Duodenal mucosa (tissue), 2 donors: Measurements from ENCODE around the gene TXNDC15.

ENCODE experiments used
- H3K27ac ChIP-seq: one replicate; pipeline ENCODE4 v1.7.0; 2013; ENCODE audit warnings: low read depth, low read length
- H3K27me3 ChIP-seq, 2 donors: one replicate each; pipeline ENCODE4 v1.7.0; 2013; ENCODE audit warnings: low read length in 2 of 2, control low read depth in 1 of 2; ENCODE audit not compliant: insufficient read depth in 2 of 2, control insufficient read depth in 1 of 2
- H3K36me3 ChIP-seq, 2 donors: one replicate each; pipeline ENCODE4 v1.7.0; 2013; ENCODE audit warnings: low read length in 2 of 2, control low read depth in 1 of 2; ENCODE audit not compliant: insufficient read depth in 2 of 2, control insufficient read depth in 1 of 2
- H3K4me1 ChIP-seq, 2 donors: one replicate each; pipeline ENCODE4 v1.7.0; 2013; ENCODE audit warnings: low read length in 2 of 2, control low read depth in 1 of 2; ENCODE audit not compliant: insufficient read depth in 2 of 2, control insufficient read depth in 1 of 2
- H3K4me3 ChIP-seq, 2 donors: one replicate each; pipeline ENCODE4 v1.7.0; 2013; ENCODE audit warnings: low read length in 2 of 2, low read depth in 1 of 2
- H3K9ac ChIP-seq, 2 donors: one replicate each; pipeline ENCODE4 v1.7.0; 2013; ENCODE audit warnings: low read length in 2 of 2, low read depth in 1 of 2
- H3K9me3 ChIP-seq, 2 donors: one replicate each; pipeline ENCODE4 v1.7.0; 2013; ENCODE audit warnings: low read length in 2 of 2, control low read depth in 1 of 2; ENCODE audit not compliant: control insufficient read depth in 1 of 2

TXNDC15 gene

GRCh38 chr5:134913795-134914194, 39.6 kb downstream of the TXNDC15 start:
- Histone ChIP-seq H3K9ac (no peak overlapping the region), H3K27ac (no peak overlapping the region), H3K4me3 (no peak overlapping the region), H3K27me3 (no peaks in the 10 kb centered on the region), H3K4me1 (peaks cover 6 to 19% of the 10 kb centered on the region in 2 donors), H3K9me3 (no peaks in the 10 kb centered on the region), H3K36me3 (peaks cover 12 to 47% of the 10 kb centered on the region in 2 donors)

GRCh38 chr5:134917070-134917815, 43.1 kb downstream of the TXNDC15 start:
- no peak overlapping the region for H3K27ac ChIP-seq
- no peaks in the 10 kb centered on the region for H3K27me3 ChIP-seq
- H3K36me3 ChIP-seq, result peaks cover 5 to 37% of the 10 kb centered on the region in 2 donors
- no peak overlapping the region for H3K9ac ChIP-seq
- H3K4me1 ChIP-seq, result peaks cover 27 to 48% of the 10 kb centered on the region in 2 donors
- no peak overlapping the region for H3K4me3 ChIP-seq
- no peaks in the 10 kb centered on the region for H3K9me3 ChIP-seq

- H3K4me1 ChIP-seq, result peaks cover 27 to 50% of the 10 kb centered on the region in 2 donors
These were observed 44.7 kb downstream of the TXNDC15 start for GRCh38 chr5:134918861-134919260.

GRCh38 chr5:134920848-134921575, 46.8 kb downstream of the TXNDC15 start:
- Histone ChIP-seq H3K9ac (no peak overlapping the region), H3K27ac (no peak overlapping the region), H3K9me3 (no peaks in the 10 kb centered on the region), H3K36me3 (peaks cover 4 to 15% of the 10 kb centered on the region in 2 donors), H3K4me1 (peaks cover 27 to 50% of the 10 kb centered on the region in 2 donors), H3K4me3 (no peak overlapping the region), H3K27me3 (no peaks in the 10 kb centered on the region)

More at GRCh38 chr5:134918861-134919260, 44.7 kb downstream of the TXNDC15 start:
- H3K9ac ChIP-seq, result no peak overlapping the region
- H3K36me3 ChIP-seq, result peaks cover 4 to 23% of the 10 kb centered on the region in 2 donors
- H3K4me3 ChIP-seq, result no peak overlapping the region
- no peaks in the 10 kb centered on the region for H3K27me3 ChIP-seq
- H3K9me3 ChIP-seq, result no peaks in the 10 kb centered on the region
- no peak overlapping the region for H3K27ac ChIP-seq

GRCh38 chr5:134932508-134932907, 58.3 kb downstream of the TXNDC15 start:
- Histone ChIP-seq H3K9ac (no peak overlapping the region), H3K9me3 (no peaks in the 10 kb centered on the region), H3K36me3 (peaks cover 25 to 39% of the 10 kb centered on the region in 2 donors), H3K27ac (no peak overlapping the region), H3K4me1 (no peaks in the 10 kb centered on the region), H3K27me3 (no peaks in the 10 kb centered on the region), H3K4me3 (no peak overlapping the region)

GRCh38 chr5:134934202-134934601, 60.0 kb downstream of the TXNDC15 start:
- Histone ChIP-seq H3K9me3 (no peaks in the 10 kb centered on the region), H3K27ac (no peak overlapping the region), H3K4me1 (no peaks in the 10 kb centered on the region), H3K36me3 (peaks cover 22 to 45% of the 10 kb centered on the region in 2 donors), H3K9ac (no peak overlapping the region), H3K4me3 (no peak overlapping the region), H3K27me3 (no peaks in the 10 kb centered on the region)

GRCh38 chr5:134935711-134936602, 61.8 kb downstream of the TXNDC15 start:
- H3K4me1 ChIP-seq, result no peaks in the 10 kb centered on the region
- no peak overlapping the region for H3K4me3 ChIP-seq
- H3K36me3 ChIP-seq, result peaks cover 25 to 31% of the 10 kb centered on the region in 2 donors
- no peaks in the 10 kb centered on the region for H3K9me3 ChIP-seq
- H3K27me3 ChIP-seq, result no peaks in the 10 kb centered on the region
- no peak overlapping the region for H3K9ac ChIP-seq
- H3K27ac ChIP-seq, result no peak overlapping the region

- Histone ChIP-seq H3K4me3 (no peak overlapping the region), H3K27me3 (no peaks in the 10 kb centered on the region), H3K9ac (no peak overlapping the region), H3K36me3 (peaks cover 19 to 23% of the 10 kb centered on the region in 2 donors), H3K4me1 (no peaks in the 10 kb centered on the region), H3K27ac (no peak overlapping the region), H3K9me3 (no peaks in the 10 kb centered on the region)
These were observed 63.4 kb downstream of the TXNDC15 start for GRCh38 chr5:134937526-134937925.

- H3K27ac ChIP-seq, result no peak overlapping the region
- no peaks in the 10 kb centered on the region for H3K27me3 ChIP-seq
- H3K4me1 ChIP-seq, result no peaks in the 10 kb centered on the region
- no peak overlapping the region for H3K9ac ChIP-seq
- H3K36me3 ChIP-seq, result peaks cover 19 to 23% of the 10 kb centered on the region in 2 donors
- no peak overlapping the region for H3K4me3 ChIP-seq
- no peaks in the 10 kb centered on the region for H3K9me3 ChIP-seq
These were observed 63.9 kb downstream of the TXNDC15 start for GRCh38 chr5:134938030-134938429.
